ENCODE measurements around the gene FSTL4.

The FSTL4 gene

DNA sequence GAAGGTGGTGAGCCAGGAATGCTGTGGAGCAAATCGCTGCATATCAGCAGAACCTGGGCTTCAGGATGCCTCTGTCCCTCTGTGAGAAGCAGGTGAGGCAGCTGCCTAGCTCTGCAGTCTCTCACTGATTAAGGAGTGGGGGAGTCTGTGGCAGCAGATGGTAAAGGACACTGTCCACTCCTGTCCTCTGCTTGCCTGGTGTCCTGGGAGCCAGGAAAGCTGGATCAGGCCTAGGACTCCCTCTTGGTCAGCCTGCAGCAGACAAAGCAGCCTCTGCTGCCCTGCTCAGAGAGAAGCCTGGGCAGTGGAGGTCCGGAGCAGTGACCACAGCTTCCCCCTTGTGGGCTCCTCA lies 345.8 kb downstream of the FSTL4 start:
- TF ChIP-seq CTCF (IDR thresholded peaks at IDR 0.05; ENCODE audit: low read length, missing control alignments), result no peak
- H3K4me3 ChIP-seq (replicated peaks; ENCODE audit: low read depth, low read length), result no peak overlapping the region
- DNase-seq (ENCODE audit: low read depth), result no peak

DNA sequence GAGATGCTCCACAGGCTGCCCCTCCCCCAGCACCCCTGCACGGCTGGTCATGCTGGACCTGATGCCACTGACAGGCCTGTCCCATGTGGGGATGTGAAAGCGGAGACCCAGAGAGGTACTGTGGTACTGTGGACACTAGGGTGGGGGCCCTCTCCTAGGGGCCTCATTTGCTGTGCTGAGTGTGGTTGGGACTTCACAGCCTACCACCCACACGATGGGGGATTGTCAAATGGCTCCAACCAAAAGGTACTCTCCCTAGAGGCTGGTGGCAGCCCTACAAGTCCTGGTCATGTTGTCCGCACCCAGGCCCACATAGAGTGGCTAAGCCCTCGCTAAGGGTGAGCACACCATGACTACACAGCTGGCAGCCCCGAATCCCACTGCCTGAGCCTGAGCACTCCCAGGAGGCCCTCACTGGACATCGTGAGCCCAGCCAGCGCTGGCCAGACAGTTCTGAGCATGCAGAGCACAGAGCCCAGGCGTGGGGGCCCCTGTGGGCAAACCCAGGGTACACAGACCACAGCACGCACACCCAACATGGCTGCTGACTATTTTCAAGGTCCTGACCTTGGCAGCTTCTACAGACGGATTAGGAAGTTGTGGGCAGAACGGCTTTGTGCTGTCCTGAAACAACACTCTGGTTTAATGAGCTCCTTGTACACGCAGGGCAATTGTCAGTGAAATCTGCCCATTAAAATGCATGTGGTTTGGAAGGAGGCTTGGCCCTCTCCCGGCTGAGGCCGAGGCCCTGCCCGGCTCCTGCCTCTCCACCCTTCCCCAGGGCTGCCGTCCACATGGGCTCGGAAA lies 346.4 kb downstream of the FSTL4 start:
- TF ChIP-seq CTCF (IDR thresholded peaks at IDR 0.05; ENCODE audit: low read length, missing control alignments), result no peak
- no peak overlapping the region for H3K4me3 ChIP-seq (replicated peaks; ENCODE audit: low read depth, low read length)
- DNase-seq (ENCODE audit: low read depth), result no peak

DNA sequence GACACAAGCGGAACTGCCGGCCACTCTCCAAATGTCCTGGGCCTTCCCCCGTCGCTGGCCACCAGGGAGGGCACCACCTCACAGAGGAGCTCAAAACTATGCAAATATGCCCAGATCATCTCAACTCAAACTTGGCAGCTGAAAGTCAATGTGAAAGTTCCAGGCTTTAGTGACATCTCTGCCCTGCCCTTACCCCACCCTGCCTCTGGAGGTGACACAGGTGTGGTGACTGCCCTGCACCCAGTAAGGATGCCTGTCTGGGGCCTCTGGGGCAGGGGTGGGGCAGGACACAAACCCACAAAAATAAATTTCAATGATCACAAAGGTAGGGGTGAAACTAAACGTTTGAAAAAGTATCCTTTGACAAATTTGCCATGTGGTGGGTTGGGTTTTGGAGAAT lies 347.1 kb downstream of the FSTL4 start:
- no peak for DNase-seq (ENCODE audit: low read depth)
- no peak overlapping the region for H3K4me3 ChIP-seq (replicated peaks; ENCODE audit: low read depth, low read length)

DNA sequence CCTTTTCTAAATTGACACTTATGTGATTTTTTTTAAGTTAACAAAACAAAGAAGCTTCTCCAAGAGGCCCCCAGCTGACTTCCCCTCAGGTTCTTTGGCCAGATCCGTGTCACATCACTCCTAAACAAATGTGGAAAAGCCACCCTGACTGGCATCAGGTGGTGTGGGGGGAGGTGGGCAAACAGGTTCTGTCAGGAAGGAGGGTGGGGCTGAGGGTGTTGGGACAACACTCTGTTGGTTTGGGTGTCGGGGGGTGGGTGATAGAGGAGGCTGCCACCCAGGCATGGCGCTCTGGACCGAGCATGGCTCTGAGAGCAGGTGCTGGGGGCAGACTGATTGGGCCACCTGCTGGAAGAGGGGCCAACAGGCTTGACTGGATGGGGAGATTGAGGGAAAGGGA lies 349.7 kb downstream of the FSTL4 start:
- H3K4me3 ChIP-seq (replicated peaks; ENCODE audit: low read depth, low read length), result no peak overlapping the region
- no peak for TF ChIP-seq CTCF (IDR thresholded peaks at IDR 0.05; ENCODE audit: low read length, missing control alignments)
- DNase-seq (ENCODE audit: low read depth), result no peak

More for the DNA sequence above, 347.1 kb downstream of the FSTL4 start:
- no peak for TF ChIP-seq CTCF (IDR thresholded peaks at IDR 0.05; ENCODE audit: low read length, missing control alignments)

- TF ChIP-seq CTCF (IDR thresholded peaks at IDR 0.05; ENCODE audit: low read length, missing control alignments), result no peak
- H3K4me3 ChIP-seq (replicated peaks; ENCODE audit: low read depth, low read length), result no peak overlapping the region
- DNase-seq (ENCODE audit: low read depth), result no peak
Observed at GRCh38 chr5:133261993-133262392, 350.3 kb downstream of the FSTL4 start.

GRCh38 chr5:133260715-133261114 lies 351.6 kb downstream of the FSTL4 start:
- no peak for DNase-seq (ENCODE audit: low read depth)
- H3K4me3 ChIP-seq (replicated peaks; ENCODE audit: low read depth, low read length), result no peak overlapping the region
- TF ChIP-seq CTCF (IDR thresholded peaks at IDR 0.05; ENCODE audit: low read length, missing control alignments), result no peak
